HG03457 (cell line): ENCODE results near the gene MACO1.
"Not testable (repeated sequence)": the region's sequence is repeated elsewhere in the genome, so short reads cannot be mapped to it uniquely, and the experiment has no call there.

Experiments used
- ATAC-seq: cut with Tn5 transposase; IDR thresholded peaks from one replicate; pipeline ENCODE4 v1.9.1; 2021; ENCODE audit warnings: moderate number of reproducible peaks; ENCODE audit not compliant: unreplicated experiment

Gene MACO1, protein sequence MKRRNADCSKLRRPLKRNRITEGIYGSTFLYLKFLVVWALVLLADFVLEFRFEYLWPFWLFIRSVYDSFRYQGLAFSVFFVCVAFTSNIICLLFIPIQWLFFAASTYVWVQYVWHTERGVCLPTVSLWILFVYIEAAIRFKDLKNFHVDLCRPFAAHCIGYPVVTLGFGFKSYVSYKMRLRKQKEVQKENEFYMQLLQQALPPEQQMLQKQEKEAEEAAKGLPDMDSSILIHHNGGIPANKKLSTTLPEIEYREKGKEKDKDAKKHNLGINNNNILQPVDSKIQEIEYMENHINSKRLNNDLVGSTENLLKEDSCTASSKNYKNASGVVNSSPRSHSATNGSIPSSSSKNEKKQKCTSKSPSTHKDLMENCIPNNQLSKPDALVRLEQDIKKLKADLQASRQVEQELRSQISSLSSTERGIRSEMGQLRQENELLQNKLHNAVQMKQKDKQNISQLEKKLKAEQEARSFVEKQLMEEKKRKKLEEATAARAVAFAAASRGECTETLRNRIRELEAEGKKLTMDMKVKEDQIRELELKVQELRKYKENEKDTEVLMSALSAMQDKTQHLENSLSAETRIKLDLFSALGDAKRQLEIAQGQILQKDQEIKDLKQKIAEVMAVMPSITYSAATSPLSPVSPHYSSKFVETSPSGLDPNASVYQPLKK

DNA sequence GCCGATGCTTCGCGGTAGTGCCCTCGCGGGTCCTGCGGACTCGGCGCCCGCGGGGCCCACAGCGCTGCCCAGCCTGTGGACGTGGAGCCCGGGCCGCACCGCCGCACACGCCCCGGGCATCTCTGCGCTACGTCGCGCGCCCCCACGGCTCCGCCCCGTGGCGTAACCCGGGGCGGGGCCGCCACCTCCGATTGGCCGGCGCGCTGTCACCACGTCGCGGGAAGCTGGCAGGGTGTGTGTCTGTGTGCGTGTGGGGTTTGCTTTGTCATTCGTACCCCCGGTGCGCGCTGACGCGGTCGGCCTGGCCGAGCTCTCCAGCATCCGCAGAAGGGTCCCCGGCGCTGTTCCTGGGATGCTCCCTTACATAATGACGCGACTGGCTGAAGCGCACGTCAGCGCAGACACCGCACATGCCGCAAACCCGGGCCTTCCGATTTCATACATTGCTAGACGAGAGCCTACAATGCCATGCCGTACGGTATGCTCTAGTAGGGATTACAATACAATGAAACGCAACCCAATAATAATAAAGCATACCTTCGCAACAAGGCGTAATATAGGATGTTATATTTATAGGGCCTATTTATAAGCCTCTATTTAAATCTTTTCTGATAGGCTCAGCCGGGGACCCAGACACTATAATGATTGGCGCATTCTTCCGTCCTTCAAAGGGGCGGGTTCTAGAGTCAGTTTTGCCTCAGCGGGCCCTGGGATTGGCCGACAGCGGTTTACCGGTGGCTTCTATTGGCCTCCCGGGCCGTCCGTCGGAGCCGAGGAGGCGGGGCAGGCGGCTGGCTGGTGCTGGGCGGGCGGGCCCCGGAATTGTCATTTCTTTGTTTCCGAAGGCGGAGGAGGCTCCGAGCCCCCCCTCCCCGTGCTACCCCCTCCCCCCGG lies at the start of gene MACO1:
Gene MACO1 (plus strand): TSS at position 825 of the 894 bp plus-strand sequence. CDS start 202 bp downstream, outside the sequence.
- ATAC-seq = peak; percentile 70

DNA sequence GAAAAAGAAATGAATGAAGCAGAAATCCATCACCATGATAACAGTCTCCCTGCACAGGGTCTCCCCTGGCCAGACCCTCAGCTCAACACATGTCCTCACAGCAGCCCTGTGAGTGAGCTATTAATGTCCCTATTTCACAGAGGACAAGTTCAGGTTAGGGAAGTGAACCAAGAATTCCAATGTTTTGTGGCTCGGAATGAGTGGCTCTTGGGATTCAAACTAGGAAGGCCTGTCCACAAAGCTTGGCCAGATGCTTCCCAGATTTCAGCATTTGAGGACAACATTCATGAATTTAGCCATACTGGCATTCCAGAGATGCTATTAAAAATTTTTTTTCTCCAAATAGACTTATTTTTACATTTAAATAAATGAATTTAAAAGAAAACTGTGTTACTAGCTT lies 48.2 kb upstream of the MACO1 start:
- ATAC-seq = not testable (repeated sequence)

DNA sequence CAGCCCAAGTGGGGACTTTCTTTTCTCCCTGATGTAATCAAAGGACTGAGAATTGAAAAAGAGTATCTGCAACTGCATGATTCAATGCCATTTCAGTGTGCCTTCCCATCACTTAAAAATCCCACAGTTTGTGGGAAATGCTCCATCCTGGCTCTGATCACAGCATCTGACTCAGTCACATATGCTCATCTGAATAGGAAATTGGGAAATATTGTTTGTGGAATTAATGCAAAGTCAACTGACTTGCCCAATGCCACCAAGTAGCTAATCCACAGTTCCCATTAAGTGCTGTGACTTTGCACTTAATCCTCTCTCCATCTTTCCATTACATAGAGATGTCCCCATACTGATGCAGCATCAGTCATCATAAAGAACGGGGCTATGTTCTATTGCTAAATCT lies 47.6 kb upstream of the MACO1 start:
- not testable (repeated sequence) for ATAC-seq

DNA sequence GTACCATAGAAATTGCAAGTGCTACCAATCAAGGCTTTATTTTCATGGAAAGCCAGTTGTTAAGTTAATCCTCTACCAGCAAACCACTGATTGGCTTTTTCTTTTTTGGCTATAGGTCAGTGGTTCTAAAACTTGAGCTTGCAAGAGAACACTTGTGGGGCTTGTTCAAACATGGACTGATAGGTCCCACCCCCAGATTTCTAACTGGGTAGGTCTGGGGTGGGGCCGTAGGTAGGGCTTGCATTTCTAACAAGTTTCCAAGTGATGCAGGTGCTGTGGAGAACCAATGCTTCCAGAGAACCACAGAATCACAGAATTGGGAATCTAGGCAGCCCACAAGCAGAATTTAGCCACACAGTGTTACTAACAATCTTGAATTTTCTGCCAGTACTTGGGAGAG lies 46.8 kb upstream of the MACO1 start:
- ATAC-seq = not testable (repeated sequence)

DNA sequence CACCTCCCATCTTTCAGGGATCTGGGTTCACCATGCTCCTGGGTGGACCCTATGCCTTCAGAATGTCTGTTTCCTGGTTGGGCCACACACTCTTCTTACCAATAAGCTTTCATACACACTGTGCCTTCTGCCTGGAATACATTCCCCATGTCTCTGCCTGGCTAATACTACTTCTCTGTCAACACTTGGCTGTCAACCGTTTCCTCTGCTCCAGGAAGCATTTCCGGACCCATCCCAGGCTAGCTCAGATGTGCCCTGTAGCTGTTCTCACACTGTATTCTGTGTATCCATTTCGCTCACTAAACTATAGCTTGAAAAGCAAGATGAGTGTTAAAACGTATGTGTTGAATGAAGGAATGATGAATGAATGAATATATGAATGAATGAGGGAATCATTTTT lies 43.6 kb upstream of the MACO1 start:
- ATAC-seq = not testable (repeated sequence)

DNA sequence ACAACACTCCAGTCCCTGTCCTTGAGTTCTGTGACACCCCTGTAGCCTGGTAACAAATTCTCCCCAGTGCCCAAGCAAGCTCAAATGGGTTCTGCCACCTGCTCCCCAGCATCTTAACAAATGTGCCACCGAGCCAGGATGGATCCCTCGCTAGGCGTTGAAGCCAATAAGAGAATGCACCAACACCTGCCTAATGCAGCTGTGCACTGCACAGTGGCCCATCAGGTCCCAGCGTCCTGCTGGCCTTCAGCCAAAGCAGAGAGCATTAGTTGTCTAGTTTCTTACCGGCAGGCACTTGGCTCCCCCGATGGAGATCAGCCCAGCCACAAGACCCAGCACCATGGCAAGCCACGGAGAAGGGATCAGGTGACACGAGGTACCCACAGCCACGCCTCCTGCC lies 42.0 kb upstream of the MACO1 start:
- not testable (repeated sequence) for ATAC-seq

DNA sequence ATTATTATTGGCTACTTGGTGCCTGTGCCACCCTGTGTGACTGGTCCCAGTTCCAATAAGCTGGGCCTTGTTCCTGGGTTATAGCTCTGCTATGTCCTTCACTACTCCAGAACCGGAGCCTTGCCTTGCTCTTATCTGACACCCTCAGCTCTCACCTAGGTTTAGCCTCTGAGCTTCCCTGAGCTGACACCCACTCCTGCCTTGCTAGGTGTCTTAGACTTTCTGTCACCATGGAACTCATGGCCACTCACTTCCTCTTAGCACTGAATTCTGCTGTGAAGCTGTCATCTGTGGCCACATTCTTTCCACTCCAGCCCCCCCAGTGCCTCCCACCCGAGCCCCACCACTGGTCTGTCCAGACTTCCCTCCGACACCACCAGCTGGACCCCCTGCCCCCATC lies 41.0 kb upstream of the MACO1 start:
- ATAC-seq = not testable (repeated sequence)

DNA sequence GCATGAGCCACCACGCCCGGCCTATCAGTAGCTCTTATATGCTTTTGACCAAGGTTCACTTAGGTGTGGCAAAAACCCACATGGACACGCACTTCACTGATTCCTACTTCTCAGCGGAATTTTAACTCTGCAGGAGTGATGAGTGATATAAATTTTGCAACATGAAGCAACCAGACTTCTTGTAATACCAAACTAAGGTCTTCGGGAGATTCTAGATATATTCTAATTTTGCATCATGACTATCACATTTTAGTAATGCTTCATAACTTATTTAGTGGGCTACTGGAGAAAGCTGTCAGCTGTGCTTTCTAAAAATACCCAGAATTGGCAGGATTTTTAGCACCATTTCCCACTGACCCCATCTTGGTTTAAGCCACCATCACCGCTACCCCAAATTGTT lies 37.9 kb upstream of the MACO1 start:
- no peak for ATAC-seq

DNA sequence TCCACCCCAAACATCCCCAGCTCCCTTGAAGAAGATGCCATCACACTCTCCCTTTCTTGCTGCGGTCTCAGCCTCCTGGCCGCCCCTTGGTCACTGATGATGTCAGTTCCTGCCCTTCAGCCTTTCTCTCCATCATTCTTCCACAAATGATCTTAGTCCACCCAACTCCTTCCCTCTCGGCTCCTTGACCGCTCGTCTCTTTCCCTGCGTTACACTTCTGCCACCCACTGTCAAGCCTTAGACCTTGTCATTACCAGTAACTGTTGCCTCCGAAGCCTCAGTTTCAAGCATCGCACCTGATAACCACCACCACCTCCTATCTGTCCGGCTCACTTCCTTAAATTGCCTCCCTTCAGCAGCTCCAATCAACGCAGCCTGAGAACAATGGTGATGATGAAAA lies 33.1 kb upstream of the MACO1 start:
- ATAC-seq = not testable (repeated sequence)

DNA sequence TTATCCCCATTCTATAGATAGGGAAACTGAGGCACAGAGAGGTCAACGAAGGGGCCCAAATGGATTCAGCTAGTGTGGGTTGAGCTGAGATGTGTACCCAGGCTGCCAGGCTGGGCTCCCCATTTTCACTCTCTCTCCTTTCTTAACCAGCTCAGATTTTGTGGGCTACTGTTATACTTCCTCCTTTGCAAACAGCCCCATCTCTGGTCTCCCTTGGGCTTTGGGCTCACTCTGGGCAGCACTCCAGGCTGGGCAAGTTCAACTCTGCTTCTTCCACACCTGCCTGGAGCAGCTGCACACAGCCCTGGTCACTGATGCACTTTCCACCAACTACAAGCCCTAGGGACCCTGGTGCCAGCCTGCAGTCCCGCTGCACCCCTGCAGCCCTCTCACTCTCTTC lies 32.6 kb upstream of the MACO1 start:
- ATAC-seq = not testable (repeated sequence)

DNA sequence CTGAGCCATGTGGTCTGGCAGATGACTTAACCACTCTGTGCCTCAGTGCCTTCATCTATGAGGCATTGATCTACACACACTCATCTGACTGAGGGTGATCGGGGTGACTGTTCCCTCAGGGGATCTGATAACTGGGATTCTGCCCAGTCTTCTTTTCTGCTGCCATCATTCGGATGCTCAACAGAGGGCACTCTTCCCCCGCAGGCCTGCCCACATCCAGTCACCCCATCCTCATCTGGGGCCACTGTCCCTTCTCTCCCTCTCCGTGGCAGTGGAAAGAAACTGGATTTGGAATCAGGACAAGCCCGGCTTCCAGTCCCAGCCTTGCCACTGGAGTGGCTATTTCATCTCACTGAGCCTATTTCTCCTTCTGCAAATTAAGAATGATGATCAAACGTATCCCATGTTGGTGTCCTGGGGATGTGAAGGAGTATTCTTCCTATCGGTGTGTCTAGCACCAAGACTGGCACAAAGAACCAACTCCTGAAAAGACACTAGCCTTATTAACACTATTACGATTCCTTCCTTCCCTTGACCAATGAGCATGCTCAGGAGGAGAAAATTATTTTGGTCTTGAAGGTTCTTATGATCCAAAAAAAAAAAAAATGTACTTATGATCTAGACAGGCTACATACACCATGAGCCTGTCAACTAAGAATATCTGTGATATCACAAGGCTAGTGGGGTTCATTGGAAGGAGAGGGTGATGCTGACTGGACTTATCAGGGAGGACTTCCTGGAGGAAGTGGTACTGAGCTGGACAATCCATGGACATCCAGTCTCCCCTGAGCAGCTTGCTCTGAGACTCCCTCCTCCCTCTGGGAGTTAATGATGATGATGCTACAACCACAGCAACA lies 27.5 kb upstream of the MACO1 start:
- ATAC-seq = not testable (repeated sequence)

DNA sequence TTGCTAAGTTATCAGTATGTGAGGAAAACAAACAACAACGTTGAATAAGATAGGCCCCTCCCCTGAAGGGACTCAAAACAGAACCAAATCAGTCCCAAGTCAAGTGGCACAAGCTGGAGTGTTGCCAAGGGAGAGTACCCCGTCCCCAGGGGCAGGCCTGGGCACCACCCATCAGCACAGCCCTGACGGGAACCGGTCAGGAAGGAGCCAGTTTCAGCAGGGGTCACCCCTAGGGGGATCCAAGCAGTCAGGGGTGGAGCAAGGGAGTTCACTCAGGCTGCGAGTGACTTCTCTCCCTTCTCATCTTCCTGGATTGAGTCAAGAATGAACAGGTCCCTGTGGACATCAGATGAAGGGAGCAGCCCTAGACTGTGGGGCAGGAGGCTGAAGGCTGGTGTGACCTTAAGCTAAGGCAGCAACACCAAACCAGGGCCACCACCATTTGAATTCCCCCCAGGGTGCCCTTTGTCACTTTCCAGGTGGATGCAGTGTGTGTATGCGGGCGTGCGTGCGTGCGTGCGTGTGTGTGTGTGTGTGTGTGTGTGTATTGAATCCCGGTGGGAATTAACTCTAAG lies 24.9 kb upstream of the MACO1 start:
- not testable (repeated sequence) for ATAC-seq

DNA sequence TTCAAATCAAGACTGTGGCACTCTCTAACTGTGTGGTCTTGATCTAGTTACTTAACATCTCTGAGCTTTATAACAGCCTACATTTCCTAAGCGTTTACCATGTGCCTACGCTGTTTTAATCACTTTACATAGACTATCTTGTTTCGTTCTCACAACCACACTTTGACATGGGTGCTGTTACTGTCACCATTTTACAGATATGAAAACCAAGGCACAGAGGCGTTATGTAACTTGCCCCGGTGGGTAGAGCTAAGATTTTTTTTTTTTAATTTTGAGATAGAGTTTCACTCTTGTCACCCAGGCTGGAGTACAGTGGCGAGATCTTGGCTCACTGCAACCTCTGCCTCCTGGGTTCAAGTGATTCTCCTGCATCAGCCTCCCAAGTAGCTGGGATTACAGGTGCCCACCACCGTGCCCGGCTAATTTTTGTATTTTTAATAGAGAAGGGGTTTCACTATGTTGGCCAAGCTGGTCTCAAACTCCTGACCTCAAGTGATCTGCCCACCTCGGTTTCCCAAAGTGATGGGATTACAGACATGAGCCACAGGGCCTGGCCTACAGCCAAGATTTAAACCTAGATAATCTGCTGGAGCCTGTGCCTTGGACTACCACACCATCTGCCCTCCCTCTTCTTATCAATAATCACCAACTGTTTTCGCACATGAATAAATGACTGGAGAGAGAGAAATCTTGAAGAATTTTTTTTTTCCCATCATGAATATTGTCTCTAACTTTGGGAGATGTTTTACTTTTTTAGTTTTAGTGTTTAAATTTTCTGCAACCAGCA lies 20.9 kb upstream of the MACO1 start:
- ATAC-seq = not testable (repeated sequence)

DNA sequence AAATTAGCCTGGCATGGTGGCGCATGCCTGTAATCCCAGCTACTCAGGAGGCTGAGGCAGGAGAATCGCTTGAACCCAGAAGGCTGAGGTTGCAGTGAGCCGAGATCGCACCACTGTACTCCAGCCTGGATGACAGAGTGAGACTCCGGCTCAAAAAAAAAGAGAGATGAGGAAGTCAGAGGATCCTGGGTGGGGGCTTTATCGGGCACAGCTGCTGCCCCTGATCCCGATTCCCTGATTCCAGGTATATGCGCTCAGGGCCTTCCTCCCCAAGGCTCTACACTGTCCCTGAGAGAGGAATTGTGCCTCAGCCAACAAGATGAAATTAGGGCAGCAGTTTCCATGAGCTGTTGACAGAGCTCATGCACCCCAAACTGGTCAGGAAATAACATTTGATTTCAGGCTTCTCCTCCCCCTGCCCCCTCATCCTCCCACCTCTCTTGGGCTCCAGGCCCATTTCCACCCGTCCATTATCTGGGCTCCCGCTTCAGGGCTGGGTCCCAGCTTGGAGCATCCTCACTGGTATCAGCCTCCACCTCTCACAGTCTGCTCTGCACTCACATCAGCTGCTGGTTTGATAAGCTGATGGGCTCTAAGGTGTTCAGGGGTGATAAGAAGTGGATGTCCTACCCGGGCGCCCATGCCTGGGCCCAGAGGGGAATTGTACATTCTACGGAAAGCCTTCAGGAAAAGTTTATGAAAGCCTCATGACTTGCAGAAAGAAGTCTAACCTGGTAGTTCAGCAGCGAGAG lies 17.6 kb upstream of the MACO1 start:
- ATAC-seq = not testable (repeated sequence)

DNA sequence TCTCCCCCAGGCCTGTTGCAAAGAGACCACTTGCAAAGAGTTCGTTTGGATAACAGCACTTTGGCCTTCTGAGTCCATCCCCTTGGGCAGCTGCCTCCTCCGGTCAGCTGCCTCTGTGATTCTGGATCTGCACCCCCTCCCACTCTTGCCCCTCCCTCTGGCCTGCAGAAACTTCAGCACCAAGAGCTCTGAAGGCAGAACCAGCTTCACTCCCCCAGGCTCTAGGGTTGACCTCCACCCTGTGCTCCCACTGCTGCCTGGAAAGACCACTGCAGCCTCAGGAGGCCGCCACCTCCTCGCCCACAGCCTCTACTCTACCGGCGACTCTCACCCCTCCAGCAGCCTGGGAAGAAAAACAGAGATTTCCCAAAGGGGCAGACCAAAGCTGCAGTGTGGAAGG lies 16.5 kb upstream of the MACO1 start:
- ATAC-seq = not testable (repeated sequence)

DNA sequence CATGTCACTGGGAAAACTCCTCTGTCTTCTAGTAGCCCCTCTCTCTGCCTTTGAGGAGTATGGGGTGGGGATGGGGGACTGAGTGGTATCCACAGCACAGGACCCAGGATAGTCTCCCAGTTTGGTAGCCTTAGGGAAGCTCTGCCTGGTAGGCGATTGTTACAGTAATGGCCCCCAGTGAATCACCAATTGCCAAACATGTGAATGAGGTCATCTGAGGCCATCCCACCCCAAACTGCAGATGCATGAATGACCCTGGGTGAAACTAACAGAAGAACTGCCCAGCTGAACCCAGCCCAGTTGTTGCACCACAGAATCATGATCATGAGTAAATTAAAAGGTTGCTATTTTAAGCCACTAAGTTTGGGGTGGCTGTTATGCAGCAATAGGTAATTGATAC lies 16.1 kb upstream of the MACO1 start:
- not testable (repeated sequence) for ATAC-seq

DNA sequence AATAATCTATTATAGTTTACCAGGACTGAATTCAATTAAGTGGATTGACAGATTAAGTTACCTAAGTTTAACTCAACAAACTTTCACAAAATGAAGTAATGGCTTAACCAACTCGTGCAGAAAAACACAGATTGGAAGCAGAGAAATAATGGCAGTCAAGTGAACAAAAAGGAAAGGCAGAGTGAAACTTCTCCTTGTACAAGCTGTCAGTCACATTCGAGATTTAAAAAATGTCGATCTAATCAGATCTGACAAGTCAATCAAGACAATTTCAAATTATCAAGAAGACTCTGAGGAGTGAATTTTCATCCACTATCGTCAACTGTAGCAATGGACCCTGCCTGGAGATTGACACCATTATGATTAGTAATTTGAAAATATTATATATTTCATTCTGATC lies 13.4 kb upstream of the MACO1 start:
- not testable (repeated sequence) for ATAC-seq

DNA sequence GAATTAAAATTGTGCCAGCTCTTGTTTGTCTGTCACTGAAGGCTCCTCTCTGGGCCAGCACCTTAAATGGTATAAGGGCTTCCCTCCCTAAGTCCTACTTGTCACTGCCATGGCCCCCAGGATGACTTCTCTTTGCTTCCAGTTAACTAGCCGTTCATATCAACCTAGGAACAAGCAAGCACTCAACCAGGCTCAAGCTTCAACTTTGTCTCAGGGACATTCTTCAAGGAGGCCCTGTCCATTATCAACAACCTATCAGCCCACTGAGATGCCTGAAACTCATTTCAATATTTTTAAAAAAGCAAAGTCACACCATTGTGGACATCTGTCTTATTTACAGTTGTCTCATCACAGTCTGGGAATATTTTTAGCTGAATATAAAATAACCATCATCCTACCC lies 11.4 kb upstream of the MACO1 start:
- ATAC-seq = not testable (repeated sequence)
